Smooth muscle cell of the brain vasculature (primary cell): Measurements from ENCODE around the gene C10orf90.

Experiments
- DNase-seq: peaks from one replicate; pipeline ENCODE4 v3.0.0-alpha.2; 2012; ENCODE audit warnings: low read depth, low spot score

Gene C10orf90

DNA sequence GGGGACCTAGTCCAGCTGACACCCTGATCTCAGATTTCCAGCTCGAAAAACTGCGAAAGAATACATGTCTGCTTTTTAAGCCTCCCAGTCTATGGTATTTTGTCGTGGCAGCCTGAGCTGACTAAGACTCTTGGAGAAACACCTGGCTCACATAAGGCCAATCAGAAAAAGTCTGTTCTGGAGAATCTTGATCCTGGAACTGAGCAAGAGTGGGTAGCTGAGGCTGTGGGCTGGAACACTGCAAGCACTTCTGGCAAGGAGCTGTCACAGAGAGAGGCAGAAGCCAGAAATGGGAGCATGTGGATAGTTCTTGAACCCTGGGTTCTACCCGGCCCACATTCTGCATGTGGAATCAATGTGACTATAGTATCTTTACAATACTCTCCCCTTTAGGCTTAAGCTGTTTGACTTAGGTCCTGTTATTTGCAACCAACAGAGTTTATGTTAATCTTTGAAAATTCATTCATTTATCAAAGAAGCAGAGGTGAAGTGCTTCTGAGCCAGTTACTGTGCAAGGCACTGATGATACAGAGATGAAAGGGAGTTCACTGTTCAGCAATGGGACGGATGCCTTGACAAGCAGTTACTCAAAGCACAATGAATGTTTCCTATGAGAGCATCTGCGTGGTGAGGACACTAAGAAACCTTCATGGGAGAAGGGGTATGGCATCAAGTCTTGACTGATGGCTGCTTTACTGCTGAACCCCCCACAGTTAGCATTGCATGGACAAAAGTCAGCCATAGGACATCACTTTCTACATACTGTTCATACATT lies 4.4 kb upstream of the C10orf90 start:
- no peak for DNase-seq

DNA sequence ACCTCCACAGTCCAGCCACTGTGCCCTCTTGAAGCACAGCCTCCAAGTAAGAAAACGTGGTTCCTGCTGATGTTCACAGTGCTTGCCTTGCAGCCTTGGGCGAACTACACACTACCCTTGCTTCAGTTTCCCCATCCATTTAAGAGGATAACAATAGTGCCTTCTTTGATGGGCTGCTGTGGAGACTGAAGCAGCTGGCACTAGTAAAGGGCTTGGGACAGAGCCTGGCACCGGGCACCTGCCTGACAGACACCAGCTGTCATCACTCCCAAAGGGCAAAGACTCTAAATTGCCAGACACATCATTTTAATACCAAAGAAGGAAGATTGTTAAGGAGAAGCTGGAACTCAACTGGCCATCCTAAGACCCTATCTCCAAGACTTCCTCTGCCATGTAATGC lies 3.1 kb upstream of the C10orf90 start:
- DNase-seq, result no peak

DNA sequence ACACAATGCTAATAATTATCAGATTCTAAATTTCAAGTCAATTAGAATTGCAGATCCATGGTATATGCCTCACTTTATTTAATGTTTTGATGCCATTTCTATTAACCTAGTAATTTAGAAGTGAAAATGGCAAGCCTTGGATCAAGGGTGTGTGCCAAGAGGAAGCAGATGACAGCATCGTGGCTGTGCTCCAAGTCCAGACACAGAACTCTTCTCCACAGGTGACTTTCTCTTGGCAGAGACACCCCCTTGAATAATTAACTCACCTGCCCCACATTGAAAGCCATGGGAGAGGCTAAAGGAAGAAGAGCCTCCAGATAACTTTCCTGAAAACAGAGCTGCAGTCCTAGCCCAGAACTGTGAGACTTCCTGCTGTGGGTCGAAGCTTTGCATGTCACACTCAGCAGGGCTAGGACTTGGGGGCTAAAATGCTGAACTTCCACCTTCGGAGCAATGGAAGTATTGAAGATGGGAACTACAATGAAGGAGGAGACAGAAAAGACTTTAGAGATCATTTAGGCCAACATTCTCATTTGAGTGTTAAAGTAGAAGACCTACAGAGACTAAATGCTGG lies 996 bp upstream of the C10orf90 start:
- no peak for DNase-seq

DNA sequence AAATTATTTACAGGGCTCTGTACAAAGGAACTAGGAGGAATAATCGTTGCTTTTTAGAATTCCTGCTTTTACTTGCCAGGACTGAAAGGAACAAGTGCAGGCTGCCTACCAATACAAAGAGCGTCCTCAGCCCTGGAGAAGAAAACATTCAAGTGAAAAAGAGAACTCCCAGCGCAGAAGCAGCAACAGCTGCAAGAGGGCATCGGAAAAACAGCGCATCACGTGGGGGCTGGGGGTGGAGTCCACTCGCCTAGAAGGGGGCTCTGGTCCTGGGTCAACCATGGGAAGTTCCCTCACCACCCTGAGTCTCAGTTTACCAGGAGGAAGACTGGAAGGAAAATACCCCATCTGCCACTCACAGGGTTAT lies 385 bp upstream of the C10orf90 start:
- DNase-seq, result no peak

DNA sequence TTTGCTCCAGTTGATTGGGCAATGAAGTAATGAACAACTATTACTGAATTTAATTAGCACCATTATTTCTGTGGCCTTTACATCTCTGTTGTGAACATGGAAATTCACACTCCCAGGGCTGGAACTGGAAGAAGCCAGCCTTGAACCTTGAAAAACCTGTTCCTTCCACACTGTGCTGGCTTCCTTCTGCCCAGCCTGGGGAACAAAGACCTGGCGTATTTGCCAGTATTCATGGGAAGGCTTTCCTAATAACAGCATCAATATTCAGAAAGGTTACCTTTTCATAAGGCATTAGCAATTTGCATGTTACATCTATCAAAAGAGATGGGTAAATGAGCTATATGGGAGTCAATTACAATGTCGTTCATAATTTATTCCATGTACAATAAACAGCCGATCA lies 1.3 kb downstream of the C10orf90 start:
- no peak for DNase-seq

DNA sequence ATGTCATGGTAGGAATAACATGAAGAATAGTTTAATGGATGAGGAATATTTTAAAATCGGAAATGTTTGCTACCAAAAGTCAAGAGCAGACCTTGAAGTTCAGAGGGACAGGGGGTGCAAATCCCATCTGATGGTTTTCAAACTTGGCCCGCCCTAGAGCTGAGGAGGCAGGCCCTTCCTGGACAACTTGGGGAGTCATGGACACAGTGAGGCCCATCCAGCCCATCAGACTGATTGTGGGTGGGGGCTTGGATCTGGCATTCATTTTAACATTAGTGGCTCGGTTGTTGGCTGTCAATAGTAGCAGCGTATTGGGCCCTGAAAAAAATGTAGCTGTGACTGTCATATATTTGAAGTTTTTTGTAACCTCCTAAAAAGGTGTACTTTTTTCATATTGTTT lies 2.0 kb downstream of the C10orf90 start:
- no peak for DNase-seq

DNA sequence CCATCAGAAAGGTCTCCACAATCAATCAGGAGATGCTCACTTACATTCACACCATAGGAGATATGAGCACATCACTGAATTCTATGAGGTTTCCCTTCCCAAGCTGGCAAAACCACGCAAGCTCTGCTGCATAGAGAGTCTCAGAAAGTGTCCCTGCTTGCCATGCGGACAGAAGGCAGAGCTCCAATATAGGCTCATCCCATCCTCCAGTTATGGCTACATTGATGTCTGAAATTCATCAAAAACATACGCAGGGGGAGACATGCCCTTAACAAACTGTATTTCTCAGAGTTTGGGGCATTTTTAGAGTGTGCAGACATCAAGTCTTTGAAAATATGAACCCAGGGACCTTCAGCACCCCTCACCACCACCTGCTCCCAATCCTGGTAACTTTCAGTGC lies 2.9 kb downstream of the C10orf90 start:
- no peak for DNase-seq

DNA sequence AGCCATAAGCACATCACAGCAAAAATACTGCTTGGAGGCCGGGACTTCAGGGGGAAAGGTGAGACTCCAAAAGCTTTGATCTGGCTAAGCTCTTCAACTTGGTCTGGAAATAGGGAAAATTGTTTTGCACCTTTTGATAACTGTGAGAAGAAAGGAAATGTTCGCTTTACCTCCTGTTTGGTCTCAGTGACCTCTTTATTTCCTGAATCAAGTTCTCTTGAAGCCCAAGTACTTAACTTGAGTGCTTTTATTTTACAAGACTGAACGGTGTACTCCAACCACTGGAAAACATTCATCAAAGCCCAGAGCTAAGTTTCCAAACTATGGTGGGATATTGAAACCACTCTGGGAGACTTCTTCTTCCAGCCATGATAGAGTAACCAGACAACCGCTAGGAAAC lies 5.3 kb downstream of the C10orf90 start:
- DNase-seq, result no peak

DNA sequence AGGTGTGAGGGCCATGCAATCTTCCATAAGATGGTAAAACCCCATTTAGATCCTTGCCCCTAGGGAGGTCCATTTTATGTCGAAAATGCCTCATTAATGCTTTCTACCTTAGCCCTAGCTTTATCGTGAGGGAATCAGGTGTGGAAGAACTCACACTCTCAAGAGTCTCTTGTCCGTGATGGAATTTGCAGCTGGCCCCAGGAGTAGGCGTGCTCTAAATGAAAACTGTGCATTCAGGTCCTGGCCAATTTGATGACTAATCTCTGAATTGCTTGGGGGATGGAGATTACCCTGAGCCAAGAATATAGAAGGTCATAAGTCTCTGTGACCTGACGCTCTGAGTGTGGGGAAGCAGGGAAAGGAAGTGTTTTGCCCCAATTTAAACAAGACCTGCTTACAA lies 6.6 kb downstream of the C10orf90 start:
- no peak for DNase-seq

DNA sequence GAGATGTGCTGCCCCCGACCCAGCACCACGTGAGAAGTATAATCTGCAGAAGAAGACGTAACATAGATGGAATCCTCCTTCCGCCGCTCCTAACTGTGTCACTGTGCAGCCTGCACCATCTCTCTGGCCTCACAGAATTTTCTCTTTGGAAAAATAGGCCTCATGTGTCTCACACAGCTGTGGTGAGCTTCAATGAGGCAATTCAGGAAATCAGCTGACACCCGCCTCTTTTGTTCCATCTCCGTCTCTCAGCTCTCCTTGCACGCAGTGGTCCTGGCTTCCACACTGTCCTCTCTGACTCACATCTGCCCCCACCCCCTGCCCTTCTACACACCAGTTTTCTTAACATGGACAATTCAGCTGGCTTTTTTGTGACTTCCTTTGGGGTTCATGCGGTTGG lies 7.2 kb downstream of the C10orf90 start:
- no peak for DNase-seq

DNA sequence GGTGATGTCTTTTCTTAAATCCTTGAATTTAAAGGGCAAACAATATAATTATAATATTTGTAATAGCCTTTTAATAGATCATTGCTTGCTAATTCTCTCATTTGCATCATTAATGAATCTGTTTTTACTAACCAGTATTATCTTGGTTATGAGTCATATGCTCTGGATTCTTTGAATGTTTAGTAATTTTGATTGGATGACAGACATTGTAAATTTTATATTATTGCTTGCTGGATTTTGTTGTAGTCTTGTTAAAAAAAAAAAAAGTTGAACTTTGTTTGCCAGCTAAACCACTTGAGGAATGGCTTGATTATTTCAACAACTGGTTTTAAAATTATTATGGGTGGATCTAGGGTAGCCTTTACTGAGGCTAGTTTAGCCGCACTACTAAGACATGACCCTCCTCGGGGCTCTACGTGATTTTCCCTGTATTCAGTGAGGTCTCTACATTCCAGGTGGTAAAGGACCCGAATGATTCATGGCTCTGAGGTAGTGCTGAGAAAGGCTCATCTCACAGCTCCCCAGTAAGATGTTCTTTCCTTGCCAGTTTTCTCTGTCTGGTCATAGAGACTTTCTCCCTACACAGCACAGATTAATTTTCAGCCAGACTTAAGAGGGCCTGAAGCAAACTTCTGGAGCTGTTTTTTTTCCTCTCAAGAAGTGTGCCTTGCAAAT lies 8.5 kb downstream of the C10orf90 start:
- no peak for DNase-seq

DNA sequence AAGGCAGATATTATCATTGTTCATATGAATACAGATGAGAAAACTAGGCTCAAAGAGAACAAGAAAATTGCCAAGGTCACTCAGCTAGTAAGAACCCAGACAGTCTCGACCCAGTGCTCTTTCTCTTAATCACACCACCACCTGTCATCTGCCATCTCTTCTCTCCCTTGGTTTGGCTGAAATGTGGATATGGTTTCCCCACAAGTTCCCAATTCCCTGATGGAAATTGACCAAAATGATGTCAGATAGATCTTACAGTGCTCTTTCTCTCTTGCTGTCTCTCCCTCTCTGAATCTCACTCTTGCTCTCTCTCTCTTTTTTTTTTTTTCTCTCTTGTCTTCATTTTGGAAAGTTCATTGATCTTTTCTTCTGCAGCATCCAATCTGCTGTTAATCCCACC lies 9.1 kb downstream of the C10orf90 start:
- DNase-seq, result no peak

DNA sequence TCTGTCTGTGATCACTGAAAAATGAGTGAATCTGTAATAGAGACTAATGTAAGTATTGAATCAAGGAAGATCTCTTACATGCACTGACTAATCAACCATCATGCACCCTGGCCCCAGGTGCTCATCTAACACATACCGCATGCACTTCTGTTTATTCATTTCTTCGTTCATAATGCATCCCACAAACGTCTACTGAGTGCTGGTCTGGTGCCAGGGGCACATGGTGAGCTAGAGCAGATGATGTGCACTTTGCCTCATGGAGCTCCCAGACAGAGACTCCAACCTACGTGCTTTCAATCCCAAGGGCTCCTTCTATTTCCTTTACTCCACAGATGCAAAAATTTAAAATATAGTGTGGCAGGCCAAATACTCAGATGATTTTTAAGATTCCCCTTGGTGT lies 10.7 kb downstream of the C10orf90 start:
- DNase-seq, result no peak

DNA sequence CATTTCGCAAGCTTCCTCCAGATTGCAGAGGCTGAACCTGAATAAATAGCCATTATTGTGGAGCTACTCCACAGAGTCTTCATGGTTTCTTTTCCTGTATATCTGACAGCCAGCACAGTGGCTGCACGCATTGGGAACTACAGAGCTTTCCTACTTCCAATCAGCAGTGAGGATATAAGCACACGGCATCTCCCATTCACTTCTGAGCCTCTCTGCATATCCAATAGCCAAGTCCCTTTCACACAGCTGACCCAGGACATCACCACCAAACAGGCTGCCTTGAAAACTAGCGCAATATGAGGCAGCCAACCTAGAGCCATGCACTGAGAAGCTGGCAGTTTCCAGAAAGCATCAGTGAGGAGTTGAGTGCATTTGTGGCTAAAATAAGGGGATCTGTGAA lies 11.6 kb downstream of the C10orf90 start:
- DNase-seq, result no peak

DNA sequence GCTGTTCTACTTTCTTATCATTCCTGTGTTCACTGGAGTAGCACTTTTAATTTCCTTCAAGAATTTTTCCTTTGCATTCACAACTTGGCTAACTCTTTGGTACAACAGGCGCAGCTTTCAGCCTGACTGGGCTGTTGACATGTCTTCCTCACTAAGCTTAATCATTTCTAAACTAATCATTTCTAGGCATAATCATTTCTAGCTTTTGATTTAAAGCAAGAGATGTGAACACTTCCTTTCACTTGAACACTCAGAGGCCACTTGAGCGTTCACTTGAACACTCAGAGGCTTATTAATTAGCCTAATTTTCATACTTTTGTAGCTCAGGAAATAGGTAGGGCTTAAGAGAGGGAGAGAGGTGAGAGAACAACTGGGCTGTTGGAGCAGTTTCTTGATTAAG lies 15.9 kb downstream of the C10orf90 start:
- no peak for DNase-seq

DNA sequence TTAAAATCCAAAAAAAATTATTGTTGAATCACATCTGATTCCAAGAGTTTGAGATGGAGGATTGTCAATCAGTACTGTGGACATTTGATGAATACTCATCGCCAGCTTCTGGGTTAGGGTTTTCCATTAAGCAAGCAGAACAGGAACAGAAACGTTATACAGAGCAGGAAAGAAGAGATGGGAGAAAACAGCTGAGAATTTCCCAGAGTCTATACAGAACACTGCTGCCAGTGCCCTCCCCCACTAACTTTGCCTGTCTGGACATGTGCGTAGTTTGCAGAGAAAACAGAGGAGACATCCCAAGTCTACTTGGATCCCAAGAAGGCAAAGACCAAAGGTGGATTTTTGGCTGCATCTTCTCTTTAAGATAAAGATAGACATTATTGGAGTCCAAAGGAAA lies 19.0 kb downstream of the C10orf90 start:
- DNase-seq, result no peak

DNA sequence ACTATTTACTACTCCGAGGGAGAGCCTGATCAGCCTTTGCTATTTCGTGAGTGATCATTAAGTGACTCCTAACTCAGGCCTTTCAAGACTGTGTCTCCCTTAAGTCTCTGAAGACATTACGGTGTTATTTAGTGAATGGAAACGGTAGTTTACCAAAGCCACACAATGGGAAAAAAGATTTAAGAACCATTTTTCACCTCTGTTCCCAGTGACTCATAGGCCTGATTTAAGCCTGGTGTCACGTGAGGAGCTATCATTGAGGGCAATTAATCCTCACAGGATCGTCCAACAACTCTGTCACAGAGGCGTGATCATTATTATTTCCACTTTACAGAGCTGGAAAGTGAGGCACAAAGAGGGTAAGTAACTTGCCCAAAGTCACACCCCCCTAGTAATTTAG lies 20.3 kb downstream of the C10orf90 start:
- DNase-seq, result no peak

DNA sequence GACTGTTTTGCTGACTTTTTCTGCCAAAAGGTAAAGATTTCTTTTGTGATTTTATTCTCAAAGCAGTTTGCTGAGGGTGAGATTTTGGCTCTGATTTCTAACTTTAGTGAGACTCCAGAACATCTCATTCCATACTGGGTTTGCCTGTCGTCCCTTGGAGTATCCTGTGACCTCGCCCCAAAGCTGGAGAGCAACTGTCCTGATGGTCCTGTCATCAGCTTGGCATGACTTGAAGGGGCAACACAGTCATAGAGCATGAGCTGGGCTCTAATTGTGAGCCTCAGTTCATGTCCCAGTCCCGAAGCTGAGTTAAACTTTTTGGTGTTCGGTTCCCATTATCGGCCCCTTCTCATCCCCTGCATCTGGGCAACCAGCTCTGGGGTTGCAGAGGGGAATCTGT lies 23.4 kb downstream of the C10orf90 start:
- no peak for DNase-seq

DNA sequence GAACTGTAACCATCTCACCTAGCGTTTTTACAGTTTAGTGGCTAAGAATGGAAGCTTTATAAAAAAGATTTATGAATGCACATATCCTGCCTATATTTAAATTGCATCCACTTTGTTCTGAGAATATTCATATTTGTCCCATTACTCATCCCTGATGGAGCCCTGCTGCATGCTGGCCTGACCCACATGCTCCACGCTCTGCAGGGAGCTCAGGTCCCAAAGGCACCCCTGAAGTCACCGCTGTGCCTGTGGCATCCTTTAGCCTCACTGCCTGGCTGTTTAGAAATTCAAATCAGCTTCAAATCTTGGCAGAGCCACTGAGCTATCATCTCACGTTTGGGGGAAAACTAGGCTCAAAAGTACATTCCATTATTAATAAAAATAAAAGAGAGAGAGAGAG lies 24.4 kb downstream of the C10orf90 start:
- no peak for DNase-seq

DNA sequence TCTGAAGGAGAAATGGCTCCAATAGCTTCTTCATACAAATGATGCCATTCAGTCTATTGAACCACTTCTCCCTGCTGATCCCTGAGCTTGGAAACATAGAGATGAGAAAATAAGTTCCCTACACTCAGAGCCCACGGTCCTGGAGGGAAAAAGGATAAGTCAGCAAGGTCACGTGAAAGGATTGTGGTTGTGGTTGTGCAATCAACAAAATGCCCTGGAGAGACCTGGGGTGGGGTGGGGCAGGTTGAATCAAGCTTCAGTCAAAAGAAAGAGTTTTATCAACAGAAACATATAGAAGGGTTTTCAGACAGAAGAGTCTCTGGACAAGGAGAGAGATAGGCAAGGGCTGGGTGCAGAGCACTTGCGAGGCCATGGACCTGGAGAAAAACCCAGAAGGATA lies 30.1 kb downstream of the C10orf90 start:
- no peak for DNase-seq

DNA sequence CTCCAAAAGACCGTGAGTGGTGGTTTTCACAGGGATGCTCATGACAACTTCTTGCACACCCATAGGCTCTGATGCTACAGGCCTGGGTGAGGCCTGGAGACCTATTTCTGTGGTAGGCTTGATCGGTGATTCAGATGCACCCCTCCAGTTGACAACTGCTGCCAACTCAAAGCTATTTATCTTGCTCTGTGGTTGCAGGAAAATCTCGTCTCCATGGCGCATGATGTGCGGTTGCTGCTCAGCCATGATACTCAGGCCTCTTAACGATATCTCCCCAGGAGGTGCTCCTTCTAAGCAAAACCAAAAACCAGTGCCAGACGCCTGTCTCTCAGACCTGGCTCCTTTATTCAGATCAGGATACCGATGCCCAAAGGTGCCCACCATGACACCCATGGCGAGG lies 31.4 kb downstream of the C10orf90 start:
- DNase-seq, result no peak

DNA sequence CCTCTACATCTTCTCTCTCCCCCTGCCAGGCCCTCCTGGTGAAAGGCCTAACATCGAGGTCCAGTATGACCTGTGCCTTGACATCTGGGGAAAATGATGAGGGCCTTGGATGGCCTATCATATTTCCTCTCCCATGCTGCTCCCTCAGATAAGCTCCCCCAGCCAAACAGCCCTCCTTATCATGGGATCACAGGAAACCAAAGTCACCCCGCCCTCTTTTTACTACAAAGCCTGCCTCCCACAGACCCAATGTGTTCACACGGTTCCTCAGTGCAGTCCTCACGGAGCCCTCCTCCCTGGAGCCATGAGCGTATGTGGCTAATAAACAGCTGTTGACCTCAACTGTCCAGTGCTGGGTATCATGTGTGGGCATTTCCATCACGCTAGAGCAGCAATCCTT lies 32.0 kb downstream of the C10orf90 start:
- no peak for DNase-seq

DNA sequence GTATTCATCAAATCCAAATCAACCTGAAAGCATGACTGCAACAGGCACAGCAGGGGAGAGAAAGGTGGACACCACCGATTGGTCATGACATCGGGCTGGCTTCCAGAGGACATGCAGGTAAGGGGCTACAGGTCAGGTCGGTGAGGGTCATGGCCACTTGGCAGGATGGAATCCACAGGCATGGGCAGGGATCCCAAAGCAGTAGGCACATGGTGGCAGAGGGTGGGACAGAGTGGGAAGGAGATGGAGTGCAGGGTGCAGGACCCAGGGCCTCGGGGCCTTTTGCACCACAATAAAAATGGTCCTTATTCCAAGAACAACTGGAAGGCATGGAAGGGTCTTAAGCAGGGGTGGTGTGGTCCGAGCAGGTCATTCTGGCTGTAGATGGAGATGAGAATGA lies 33.0 kb downstream of the C10orf90 start:
- no peak for DNase-seq
